ENCODE data around the gene PCGF3.
A peak's percentile ranks its signal among the peaks of the same experiment; 100 is the strongest.
"Not testable (repeated sequence)": the region's sequence is repeated elsewhere in the genome, so short reads cannot be mapped to it uniquely, and the experiment has no call there.

The PCGF3 gene

GRCh38 chr4:688854-689681, 16.6 kb upstream of the PCGF3 start, which contains the start of gene SLC49A3:
Gene SLC49A3 (minus strand): TSS chr4:689151. CDS start chr4:689127, 24 bp downstream.
- no peak for TF ChIP-seq CTCF (IDR thresholded peaks at IDR 0.05; ENCODE audit: low read depth, low read length)
- H3K4me3 ChIP-seq (ENCODE audit: low read depth, low read length), result peak within 1 kb of the TSS; percentile 48

GRCh38 chr4:689723-690122, 15.9 kb upstream of the PCGF3 start:
- no peak for TF ChIP-seq CTCF (IDR thresholded peaks at IDR 0.05; ENCODE audit: low read depth, low read length)
- H3K4me3 ChIP-seq (ENCODE audit: low read depth, low read length), result no peak overlapping the region; the same call in 1 of the 2 replicates

GRCh38 chr4:692771-693554, 12.7 kb upstream of the PCGF3 start:
- TF ChIP-seq CTCF (IDR thresholded peaks at IDR 0.05; ENCODE audit: low read depth, low read length), result no peak
- no peak overlapping the region for H3K4me3 ChIP-seq (ENCODE audit: low read depth, low read length)

- not testable (repeated sequence) for H3K4me3 ChIP-seq (ENCODE audit: low read depth, low read length)
Observed at GRCh38 chr4:694341-694940, 11.2 kb upstream of the PCGF3 start.

GRCh38 chr4:699816-700580, 5.6 kb upstream of the PCGF3 start:
- no peak for TF ChIP-seq CTCF (IDR thresholded peaks at IDR 0.05; ENCODE audit: low read depth, low read length)
- no peak overlapping the region for H3K4me3 ChIP-seq (ENCODE audit: low read depth, low read length)

- TF ChIP-seq CTCF (IDR thresholded peaks at IDR 0.05; ENCODE audit: low read depth, low read length), result no peak
- H3K4me3 ChIP-seq (ENCODE audit: low read depth, low read length), result no peak overlapping the region
Observed at GRCh38 chr4:700587-701264, 4.9 kb upstream of the PCGF3 start.

GRCh38 chr4:702618-703048, 3.0 kb upstream of the PCGF3 start:
- H3K4me3 ChIP-seq (ENCODE audit: low read depth, low read length), result no peak overlapping the region

More at GRCh38 chr4:702618-703048, 3.0 kb upstream of the PCGF3 start:
- no peak for TF ChIP-seq CTCF (IDR thresholded peaks at IDR 0.05; ENCODE audit: low read depth, low read length)
